ENCODE results near the gene ZNF497.

DNA sequence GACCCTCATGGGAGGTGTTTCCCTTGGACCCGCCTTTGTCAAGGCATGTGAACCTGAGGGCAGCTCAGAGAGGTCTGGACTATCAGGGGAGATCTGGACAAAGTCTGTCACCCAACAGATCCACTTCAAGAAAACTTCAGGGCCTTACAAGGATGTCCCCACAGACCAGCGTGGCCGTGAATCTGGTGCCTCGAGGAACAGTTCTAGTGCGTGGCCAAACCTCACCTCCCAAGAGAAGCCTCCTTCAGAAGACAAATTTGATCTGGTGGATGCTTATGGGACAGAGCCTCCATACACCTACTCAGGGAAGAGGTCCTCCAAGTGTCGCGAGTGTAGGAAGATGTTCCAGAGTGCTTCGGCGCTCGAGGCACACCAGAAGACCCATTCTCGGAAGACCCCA, 24.2 kb downstream of the ZNF497 start:
- no peak for TF ChIP-seq CTCF (IDR thresholded peaks at IDR 0.05; ENCODE audit: low read length)
- no peak for TF ChIP-seq EZH2phosphoT487 (IDR thresholded peaks at IDR 0.05; ENCODE audit: low read length)
- TF ChIP-seq EZH2 (optimal IDR thresholded peaks at IDR 0.05; ENCODE audit: low read depth, low read length) = no peak

Data from MM.1S (cell line).